Hematopoietic multipotent progenitor cell treated with erythropoietin and hydrocortisone succinate and interleukin-3 and kit ligand, for 15 days (in vitro differentiated cells): ENCODE results near the gene FAM83G.
A peak's percentile ranks its signal among the peaks of the same experiment; 100 is the strongest.
"Not testable (repeated sequence)": the region's sequence is repeated elsewhere in the genome, so short reads cannot be mapped to it uniquely, and the experiment has no call there.

ENCODE experiments used
- DNase-seq: peaks from one replicate; pipeline ENCODE4 v3.0.0-alpha.2; 2015; ENCODE audit warnings: low spot score

The FAM83G gene

GRCh38 chr17:18968345-18968744 is 36.2 kb downstream of the FAM83G start:
- DNase-seq = no peak

GRCh38 chr17:18967916-18968315 is 36.6 kb downstream of the FAM83G start:
- DNase-seq = no peak

- no peak for DNase-seq
Measured at GRCh38 chr17:18966831-18967624, 37.5 kb downstream of the FAM83G start.

GRCh38 chr17:18965530-18966236 is 38.9 kb downstream of the FAM83G start:
- no peak for DNase-seq

- no peak for DNase-seq
Measured at GRCh38 chr17:18964550-18964949, 40.0 kb downstream of the FAM83G start.

GRCh38 chr17:18964018-18964351 is 40.6 kb downstream of the FAM83G start:
- no peak for DNase-seq

- no peak for DNase-seq
Measured at GRCh38 chr17:18963126-18964017, 41.2 kb downstream of the FAM83G start.

GRCh38 chr17:18962494-18962815 is 42.1 kb downstream of the FAM83G start:
- DNase-seq = no peak

DNA sequence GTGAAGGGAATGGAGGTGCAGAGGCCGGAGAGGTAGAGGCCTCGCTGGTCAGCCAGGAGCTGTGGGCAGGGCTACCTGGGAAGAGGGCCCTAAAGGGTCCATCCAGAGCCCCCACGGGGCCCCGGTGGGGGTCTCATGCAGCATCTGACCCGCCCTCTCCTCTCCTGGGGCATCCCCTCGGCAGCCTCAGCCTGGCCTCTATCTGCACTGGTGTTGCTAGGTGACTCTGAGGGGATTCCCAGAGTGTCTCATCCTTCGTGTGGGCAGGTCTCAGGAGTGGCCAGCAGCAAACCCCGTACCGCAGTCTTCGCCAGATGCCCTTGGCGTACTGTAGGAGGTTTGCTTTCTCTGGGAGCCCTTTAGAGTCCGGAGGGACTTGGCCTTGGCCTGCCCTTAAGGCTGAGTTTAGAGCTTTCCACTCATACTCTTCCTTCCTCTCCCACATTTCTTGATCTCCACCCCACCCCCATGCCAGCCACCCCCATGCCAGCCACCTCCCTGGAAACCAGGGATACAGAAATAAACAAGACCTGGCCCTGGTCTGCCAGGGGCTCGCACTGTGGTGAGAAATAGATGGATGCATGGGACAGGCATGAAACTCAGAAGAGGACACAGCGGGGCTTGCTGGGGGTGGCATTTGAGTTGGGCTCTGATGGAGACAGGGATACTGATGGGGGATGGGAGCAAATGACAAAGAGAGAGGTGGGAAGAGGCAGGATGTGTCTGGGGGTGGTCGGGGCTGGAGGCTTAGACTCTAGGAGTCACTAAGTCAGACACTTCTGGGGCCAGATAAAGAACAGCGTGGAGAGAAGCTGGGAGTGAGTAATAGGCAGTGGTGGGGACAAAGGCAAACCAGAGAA is 42.7 kb downstream of the FAM83G start:
- DNase-seq = no peak

GRCh38 chr17:18960803-18961511 is 43.6 kb downstream of the FAM83G start:
- peak; percentile 79 for DNase-seq

DNA sequence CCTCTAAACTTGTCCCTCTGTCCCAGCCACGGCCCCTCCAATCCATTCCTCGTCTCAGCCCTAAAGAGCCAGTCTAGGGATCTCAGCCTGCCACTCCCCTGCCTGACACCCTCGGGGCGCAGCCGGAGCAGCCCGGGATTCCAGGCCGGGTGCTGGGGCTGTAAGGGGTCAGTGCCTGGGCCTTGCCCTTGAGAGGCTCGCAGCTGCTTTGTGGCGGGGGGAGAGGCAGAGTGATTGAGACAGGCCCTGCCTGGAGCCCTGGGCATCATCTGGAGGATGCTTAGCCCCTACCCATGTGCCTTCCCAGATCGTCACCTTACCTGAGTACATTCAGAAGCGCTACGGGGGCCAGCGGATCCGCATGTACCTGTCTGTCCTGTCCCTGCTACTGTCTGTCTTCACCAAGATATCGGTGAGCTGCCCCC is 44.3 kb downstream of the FAM83G start:
- DNase-seq = no peak

DNA sequence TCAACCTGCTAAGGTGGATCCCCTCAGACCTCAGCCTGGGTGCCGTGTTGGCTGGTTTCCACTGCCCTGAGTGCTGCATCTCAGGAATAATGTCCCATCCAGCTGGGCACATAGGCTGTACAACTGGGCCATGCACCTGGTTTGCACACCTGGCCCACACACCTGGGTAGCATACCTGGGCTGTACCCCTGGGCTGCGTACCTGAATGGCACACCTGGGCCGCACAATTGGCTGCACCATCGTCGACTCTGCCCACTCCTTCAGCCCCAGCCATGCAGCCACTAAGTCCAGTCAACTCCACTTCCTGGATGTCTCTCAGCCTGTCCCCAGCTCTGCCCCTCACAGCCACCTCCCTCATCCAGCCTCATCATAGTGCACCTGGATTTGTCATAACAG is 44.7 kb downstream of the FAM83G start:
- no peak for DNase-seq

GRCh38 chr17:18959071-18959844 is 45.3 kb downstream of the FAM83G start:
- DNase-seq = no peak

GRCh38 chr17:18958611-18959010 is 46.0 kb downstream of the FAM83G start:
- no peak for DNase-seq

- DNase-seq = no peak
Measured at GRCh38 chr17:18957831-18958230, 46.7 kb downstream of the FAM83G start.

- no peak for DNase-seq
Measured at GRCh38 chr17:18956581-18956980, 48.0 kb downstream of the FAM83G start.

DNA sequence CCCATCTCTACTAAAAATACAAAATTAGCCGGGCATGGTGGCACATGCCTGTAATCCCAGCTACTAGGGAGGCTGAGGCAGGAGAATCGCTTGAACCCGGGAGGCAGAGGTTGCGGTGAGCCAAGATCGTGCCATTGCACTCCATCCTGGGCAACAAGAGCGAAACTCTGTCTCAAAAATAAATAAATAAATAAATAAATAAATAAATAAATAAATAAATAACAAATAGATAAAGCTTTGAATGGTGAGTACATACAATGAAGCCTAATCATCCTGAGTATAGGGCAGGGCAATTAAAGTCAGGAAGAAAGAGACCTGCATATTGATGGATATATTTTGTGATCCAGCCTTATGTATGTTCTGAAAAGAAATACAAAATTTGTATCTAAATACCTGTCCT is 48.5 kb downstream of the FAM83G start:
- DNase-seq = not testable (repeated sequence)

GRCh38 chr17:18955009-18955408 is 49.6 kb downstream of the FAM83G start:
- no peak for DNase-seq

- no peak for DNase-seq
Measured at GRCh38 chr17:18954321-18954720, 50.2 kb downstream of the FAM83G start.

DNA sequence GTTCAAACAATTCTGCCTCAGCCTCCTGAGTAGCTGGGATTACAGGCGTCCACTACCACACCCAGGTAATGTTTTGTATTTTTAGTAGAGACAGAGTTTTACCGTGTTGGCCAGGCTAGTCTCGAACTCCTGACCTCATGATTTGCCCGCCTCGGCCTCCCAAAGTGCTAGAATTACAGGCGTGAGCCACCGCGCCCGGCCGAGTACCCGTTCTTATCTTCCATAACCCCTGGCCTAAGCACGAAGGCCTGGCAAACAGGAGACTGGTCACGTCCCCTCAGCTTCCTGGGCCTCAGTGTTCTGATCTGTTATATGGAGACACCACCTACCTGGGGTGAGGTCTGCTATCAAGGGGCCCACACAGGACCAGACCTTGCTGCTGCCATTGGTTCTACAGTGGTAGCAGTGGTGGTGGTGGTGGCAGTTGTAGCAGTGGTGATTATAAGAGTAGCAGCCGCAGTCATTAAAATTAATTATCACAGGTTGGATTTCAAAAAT is 51.3 kb downstream of the FAM83G start:
- no peak for DNase-seq
